SH-SY5Y (cell line): ENCODE data around the gene ADGRA1.

ENCODE experiments used
- GATA2 ChIP-seq: IDR thresholded peaks from 2 replicates; pipeline ENCODE4 v1.6.1; 2011; ENCODE audit warnings: mild to moderate bottlenecking, low read depth, low read length
- GATA3 ChIP-seq: IDR thresholded peaks from 2 replicates; pipeline ENCODE4 v1.6.1; 2011; ENCODE audit warnings: low read depth, mild to moderate bottlenecking, low read length, moderate library complexity

The ADGRA1 gene

DNA sequence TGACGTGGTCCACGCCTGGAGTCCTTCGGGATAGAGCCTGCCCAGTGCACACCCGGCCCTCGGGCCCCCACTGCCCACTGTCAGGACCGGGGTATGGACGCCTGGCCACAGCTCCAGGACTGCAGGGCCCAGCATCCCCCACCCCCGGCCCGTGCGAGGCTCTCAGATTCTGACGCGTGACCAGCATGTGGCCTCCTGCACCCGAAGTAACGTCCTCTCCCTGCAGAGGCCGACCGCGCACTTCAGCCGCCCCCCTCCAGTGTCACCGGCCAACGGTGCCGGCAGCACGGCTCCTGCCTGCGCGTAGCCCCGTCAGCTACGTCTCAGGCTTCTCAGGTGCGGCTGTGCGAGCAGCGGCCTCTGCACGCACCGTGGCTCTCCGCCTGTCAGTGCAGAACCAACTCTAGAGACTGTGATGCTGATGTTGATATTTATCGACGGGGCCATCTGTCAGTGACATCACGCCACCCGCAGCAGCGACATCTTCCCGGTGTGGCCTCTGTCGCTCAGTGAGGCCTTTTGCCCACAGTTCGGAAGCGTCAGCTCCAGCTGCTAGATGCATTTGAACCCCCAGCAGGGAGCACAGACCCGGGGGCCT is 40.1 kb upstream of the ADGRA1 start:
- TF ChIP-seq GATA3 (no peak), GATA2 (peak; percentile 38; the same call in 1 of the 2 replicates)

- no peak for TF ChIP-seq GATA2
- no peak for TF ChIP-seq GATA3
These were observed 39.5 kb upstream of the ADGRA1 start for GRCh38 chr10:133048266-133048665.

DNA sequence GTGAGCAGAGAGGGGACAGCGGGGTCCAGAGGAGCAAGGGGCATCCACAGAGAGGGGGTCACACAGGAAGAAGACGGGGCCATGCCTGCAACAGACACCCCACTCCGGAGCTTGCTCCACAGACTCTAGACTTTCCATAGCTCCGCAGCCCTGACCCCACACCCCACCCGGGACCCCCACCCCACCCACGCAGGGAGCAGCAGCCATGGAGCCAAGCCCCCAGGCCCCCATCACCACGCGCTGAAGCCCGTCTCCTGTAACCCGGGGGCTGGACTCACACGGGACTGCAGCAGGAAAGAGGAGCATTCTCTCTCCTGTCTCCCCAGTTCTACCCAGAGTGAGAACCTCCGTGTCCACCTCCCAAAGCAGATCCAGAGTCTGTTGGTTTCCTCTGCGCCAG is 38.8 kb upstream of the ADGRA1 start:
- TF ChIP-seq GATA2: no peak
- no peak for TF ChIP-seq GATA3

- TF ChIP-seq GATA2 (no peak), GATA3 (no peak)
These were observed 38.1 kb upstream of the ADGRA1 start for GRCh38 chr10:133049639-133050038.

GRCh38 chr10:133050371-133050770 is 37.4 kb upstream of the ADGRA1 start:
- TF ChIP-seq GATA2 (no peak), GATA3 (no peak)

GRCh38 chr10:133052076-133052475 is 35.6 kb upstream of the ADGRA1 start:
- TF ChIP-seq GATA3 (no peak), GATA2 (no peak)

GRCh38 chr10:133055470-133055869 is 32.3 kb upstream of the ADGRA1 start:
- TF ChIP-seq GATA3 (no peak), GATA2 (no peak)

DNA sequence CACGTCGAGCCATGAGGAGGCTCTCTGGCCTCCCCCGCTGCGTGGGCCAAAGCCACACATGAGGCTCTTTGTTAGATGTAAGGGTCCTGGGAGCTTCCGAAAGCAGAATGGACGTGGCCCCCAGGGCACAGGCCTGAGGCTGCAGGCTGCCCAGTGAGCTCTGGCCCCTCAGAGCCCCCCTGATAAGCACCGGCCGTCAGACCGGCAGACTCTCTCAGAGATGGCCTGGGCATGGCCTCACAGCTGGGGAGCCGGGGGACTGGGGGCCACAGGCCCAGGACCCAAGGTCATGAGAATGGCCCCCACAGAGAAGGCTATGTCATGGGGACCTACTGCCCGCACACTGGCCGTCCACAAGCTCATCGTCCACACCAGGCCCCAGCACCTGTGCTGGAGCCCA is 31.7 kb upstream of the ADGRA1 start:
- no peak for TF ChIP-seq GATA3
- TF ChIP-seq GATA2: no peak

GRCh38 chr10:133056651-133057178 is 31.0 kb upstream of the ADGRA1 start:
- TF ChIP-seq GATA2 (no peak), GATA3 (no peak)

- no peak for TF ChIP-seq GATA3
- TF ChIP-seq GATA2: no peak
These were observed 29.2 kb upstream of the ADGRA1 start for GRCh38 chr10:133058331-133059092.

- no peak for TF ChIP-seq GATA3
- TF ChIP-seq GATA2: no peak
These were observed 28.6 kb upstream of the ADGRA1 start for GRCh38 chr10:133059093-133059470.

DNA sequence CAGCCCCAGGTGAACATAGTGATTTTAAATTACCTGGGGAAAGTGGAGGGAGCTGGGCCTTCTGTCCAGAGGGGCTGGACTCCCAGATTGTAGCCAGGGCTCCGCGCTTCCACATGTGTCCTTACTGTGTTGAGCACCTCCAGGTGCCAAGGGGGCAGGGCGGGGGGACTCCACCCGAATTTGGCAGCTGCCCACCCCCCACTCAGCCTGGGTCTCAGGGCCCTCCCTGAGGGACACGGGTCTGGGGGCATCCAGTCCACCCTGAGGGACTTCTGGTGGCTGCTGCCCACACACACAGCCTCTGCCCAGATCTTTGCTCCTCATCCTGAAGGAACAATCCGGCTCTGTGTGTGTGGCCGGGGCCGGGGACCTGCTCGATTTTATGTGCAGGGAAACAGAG is 28.2 kb upstream of the ADGRA1 start:
- no peak for TF ChIP-seq GATA2
- TF ChIP-seq GATA3: no peak

DNA sequence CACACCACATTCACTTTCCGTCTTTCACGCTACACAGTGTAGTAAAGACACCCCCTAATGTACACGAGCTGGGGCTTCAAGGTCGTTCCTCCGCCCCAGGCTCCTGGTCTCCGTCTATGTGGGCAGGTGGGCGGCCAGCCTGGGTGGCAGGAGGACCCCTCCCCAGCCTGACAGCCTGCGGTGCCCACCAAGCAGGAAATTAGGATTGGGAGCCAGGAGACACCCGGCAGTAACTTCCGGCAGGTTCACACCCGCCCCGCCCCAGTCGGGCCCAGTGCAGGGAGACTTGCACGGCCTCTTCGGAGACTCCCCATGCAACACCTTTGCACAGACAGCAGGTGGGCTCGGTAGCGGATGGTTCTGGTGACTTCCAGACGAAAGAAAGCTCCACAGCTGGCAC is 27.7 kb upstream of the ADGRA1 start:
- TF ChIP-seq GATA3 (no peak), GATA2 (no peak)

DNA sequence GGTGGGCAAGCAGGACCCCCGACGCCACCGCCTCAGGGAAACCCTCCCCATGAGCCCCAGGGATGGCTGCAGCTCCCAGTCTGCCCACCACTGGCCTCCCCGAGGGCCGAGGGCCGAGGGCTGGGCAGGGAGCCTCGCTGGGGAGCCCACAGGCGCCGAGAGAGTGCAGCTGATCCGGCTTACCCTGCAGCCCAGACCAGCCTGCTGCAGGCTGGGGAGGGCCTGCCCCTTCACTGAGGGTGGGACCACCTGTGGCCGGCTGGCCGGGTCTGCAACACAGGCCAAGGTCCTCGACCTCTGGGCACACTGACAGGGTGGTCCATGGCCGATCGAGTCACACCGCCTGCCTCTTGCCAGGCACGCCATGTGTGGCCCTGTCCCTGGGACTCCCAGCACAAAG is 27.3 kb upstream of the ADGRA1 start:
- TF ChIP-seq GATA2: no peak
- no peak for TF ChIP-seq GATA3

DNA sequence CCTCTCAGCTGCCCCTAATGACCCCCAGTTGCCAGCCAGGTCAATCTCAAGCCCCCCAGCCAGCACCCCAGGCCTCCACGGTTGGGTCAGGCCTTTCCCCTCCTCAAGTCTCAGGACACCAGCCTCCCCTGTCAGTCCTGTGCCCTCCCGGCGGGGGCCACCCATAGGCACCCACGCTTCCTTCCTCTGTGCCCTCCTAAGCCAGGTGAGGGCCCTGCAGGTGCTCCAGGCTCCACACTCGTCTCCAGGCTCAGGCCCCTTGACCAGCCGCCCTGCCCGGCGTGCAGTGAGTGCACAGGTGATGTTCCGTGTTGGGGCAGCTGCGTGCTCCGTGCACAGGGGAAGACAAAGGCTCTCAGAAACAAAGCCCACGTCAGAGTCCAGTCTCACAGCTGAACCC is 26.8 kb upstream of the ADGRA1 start:
- TF ChIP-seq GATA3: no peak
- no peak for TF ChIP-seq GATA2

- TF ChIP-seq GATA3 (no peak), GATA2 (no peak)
These were observed 26.3 kb upstream of the ADGRA1 start for GRCh38 chr10:133061296-133062038.
